ENCODE data around the gene VKORC1L1. TPM values are rescaled to one million over a fixed set of nuclear protein-coding genes. Genes with fewer than 3 reads are reported as not detected.
"Not testable (repeated sequence)": the region's sequence is repeated elsewhere in the genome, so short reads cannot be mapped to it uniquely, and the experiment has no call there.

VKORC1L1 gene
- total RNA-seq, 1 experiment from 2014 or later = 30.9 TPM

- H3K9me3 ChIP-seq (ENCODE audit: control insufficient read depth in 1 of 2, insufficient read depth in 1 of 2, low read depth in 1 of 2, low read length in 2 of 2); H2AFZ ChIP-seq (ENCODE audit: low read depth, low read length, poor library complexity, severe bottlenecking); H4K20me1 ChIP-seq (ENCODE audit: insufficient read depth); H3K4me3 ChIP-seq (replicated peaks in 1 of 2; ENCODE audit: low read depth in 1 of 2, low read length in 2 of 2); BruUV-seq (replicated peaks); ATAC-seq; H3K27me3 ChIP-seq (ENCODE audit: insufficient read depth, low read length); H3K9me2 ChIP-seq (ENCODE audit: insufficient read depth); CTCF ChIA-PET; H3K9ac ChIP-seq (ENCODE audit: low read length); RAD21 ChIA-PET (ENCODE audit: low non-redundant PET in 1 of 2, low total read pairs in 2 of 2, uncharacterized antibody in 2 of 2, unreplicated experiment in 2 of 2); H3K4me1 ChIP-seq (ENCODE audit: control insufficient read depth in 1 of 2, insufficient read depth in 2 of 2, low read length in 2 of 2); intact Hi-C loops (cut with micrococcal nuclease); H3K27ac ChIP-seq (ENCODE audit: low read depth, low read length); H3K79me2 ChIP-seq (ENCODE audit: insufficient read depth, low read length); DNase-seq (ENCODE audit: low read depth, low spot score); H3K4me2 ChIP-seq (ENCODE audit: low read length); H3K36me3 ChIP-seq (ENCODE audit: control insufficient read depth in 1 of 2, insufficient read depth in 2 of 2, low read length in 2 of 2); POLR2A ChIA-PET: not testable (repeated sequence)
Measured at GRCh38 chr7:66000823-66001417, 128.0 kb downstream of the VKORC1L1 start.

GRCh38 chr7:66005115-66005671 lies 132.3 kb downstream of the VKORC1L1 start:
- POLR2A ChIA-PET; H2AFZ ChIP-seq (ENCODE audit: low read depth, low read length, poor library complexity, severe bottlenecking): not testable (repeated sequence)

GRCh38 chr7:66007232-66007631 lies 134.4 kb downstream of the VKORC1L1 start:
- ATAC-seq (no peak), DNase-seq (ENCODE audit: low read depth, low spot score) (no peak)
- no peaks in the 10 kb centered on the region for H4K20me1 ChIP-seq (ENCODE audit: insufficient read depth)
- H3K4me1 ChIP-seq (ENCODE audit: control insufficient read depth in 1 of 2, insufficient read depth in 2 of 2, low read length in 2 of 2) = peaks cover 0 to 5% of the 10 kb centered on the region in 2 experiments; a peak in 2 of 4 replicates
- no peaks in the 10 kb centered on the region for H3K9me3 ChIP-seq (ENCODE audit: control insufficient read depth in 1 of 2, insufficient read depth in 1 of 2, low read depth in 1 of 2, low read length in 2 of 2)
- ChIA-PET CTCF (no interaction called here), RAD21 (ENCODE audit: low non-redundant PET in 1 of 2, low total read pairs in 2 of 2, uncharacterized antibody in 2 of 2, unreplicated experiment in 2 of 2) (no interaction called here), POLR2A (no interaction called here)
- no TSS peak for BruUV-seq (replicated peaks)
- no peak overlapping the region for H3K4me3 ChIP-seq (replicated peaks in 1 of 2; ENCODE audit: low read depth in 1 of 2, low read length in 2 of 2)
- H3K27ac ChIP-seq (ENCODE audit: low read depth, low read length) = no peak overlapping the region
- H3K4me2 ChIP-seq (ENCODE audit: low read length) = no peak overlapping the region
- H2AFZ ChIP-seq (ENCODE audit: low read depth, low read length, poor library complexity, severe bottlenecking) = peak overlapping the region; percentile 40
- H3K9ac ChIP-seq (ENCODE audit: low read length) = no peak overlapping the region
- TF ChIP-seq EZH2phosphoT487 (IDR thresholded peaks at IDR 0.05; ENCODE audit: borderline replicate concordance) (no peak), MAX (IDR thresholded peaks at IDR 0.05) (no peak), ATF3 (IDR thresholded peaks at IDR 0.05) (no peak), FOSL1 (IDR thresholded peaks at IDR 0.05; ENCODE audit: low read depth) (no peak), REST (IDR thresholded peaks at IDR 0.05; ENCODE audit: low read depth) (no peak), RAD21 (IDR thresholded peaks at IDR 0.05; ENCODE audit: low read depth) (no peak), CBX3 (IDR thresholded peaks at IDR 0.05; ENCODE audit: low read depth) (no peak)
- H3K79me2 ChIP-seq (ENCODE audit: insufficient read depth, low read length) = no peaks in the 10 kb centered on the region
- H3K36me3 ChIP-seq (ENCODE audit: control insufficient read depth in 1 of 2, insufficient read depth in 2 of 2, low read length in 2 of 2) = no peaks in the 10 kb centered on the region
- H3K27me3 ChIP-seq (ENCODE audit: insufficient read depth, low read length) = no peaks in the 10 kb centered on the region
- no peaks in the 10 kb centered on the region for H3K9me2 ChIP-seq (ENCODE audit: insufficient read depth)
- intact Hi-C loops (cut with micrococcal nuclease) = no loop called here

More at GRCh38 chr7:66005115-66005671, 132.3 kb downstream of the VKORC1L1 start:
- BruUV-seq (replicated peaks); H4K20me1 ChIP-seq (ENCODE audit: insufficient read depth); H3K9me3 ChIP-seq (ENCODE audit: control insufficient read depth in 1 of 2, insufficient read depth in 1 of 2, low read depth in 1 of 2, low read length in 2 of 2); H3K27me3 ChIP-seq (ENCODE audit: insufficient read depth, low read length); H3K79me2 ChIP-seq (ENCODE audit: insufficient read depth, low read length); H3K9me2 ChIP-seq (ENCODE audit: insufficient read depth); H3K4me3 ChIP-seq (replicated peaks in 1 of 2; ENCODE audit: low read depth in 1 of 2, low read length in 2 of 2); H3K9ac ChIP-seq (ENCODE audit: low read length); CTCF ChIA-PET; H3K4me2 ChIP-seq (ENCODE audit: low read length); DNase-seq (ENCODE audit: low read depth, low spot score); RAD21 ChIA-PET (ENCODE audit: low non-redundant PET in 1 of 2, low total read pairs in 2 of 2, uncharacterized antibody in 2 of 2, unreplicated experiment in 2 of 2); H3K36me3 ChIP-seq (ENCODE audit: control insufficient read depth in 1 of 2, insufficient read depth in 2 of 2, low read length in 2 of 2); ATAC-seq; H3K4me1 ChIP-seq (ENCODE audit: control insufficient read depth in 1 of 2, insufficient read depth in 2 of 2, low read length in 2 of 2); intact Hi-C loops (cut with micrococcal nuclease); H3K27ac ChIP-seq (ENCODE audit: low read depth, low read length): not testable (repeated sequence)

All from HCT116 (cell line).